Upper lobe of left lung (tissue), 6 donors: ENCODE data around the gene DEFB108B. TPM values are rescaled to one million over a fixed set of nuclear protein-coding genes. Genes with fewer than 3 reads are reported as not detected.
"Not testable (repeated sequence)": the region's sequence is repeated elsewhere in the genome, so short reads cannot be mapped to it uniquely, and the experiment has no call there.

Experiments
- ATAC-seq, 2 donors: fragments of 200-7000 bp; cut with Tn5 transposase; one replicate each; pipeline ENCODE4 v1.9.1; 2022; ENCODE audit warnings: mild to moderate bottlenecking in 2 of 2, moderate library complexity in 2 of 2; ENCODE audit not compliant: low FRiP score in 2 of 2
- DNase-seq, 2 donors: peaks; one replicate each; pipeline ENCODE4 v3.0.0-alpha.2; 2019 to 2020
- H3K27ac ChIP-seq, 4 donors: fragments of 200-600 bp; sonication (generic); one replicate each; pipeline ENCODE4 v1.5.1; 2016 to 2019
- H3K27me3 ChIP-seq, 4 donors: fragments of 200-600 bp; sonication (generic); one replicate each; pipeline ENCODE4 v1.5.1; 2017 to 2019
- H3K36me3 ChIP-seq, 4 donors: fragments of 200-600 bp; sonication (generic); one replicate each; pipeline ENCODE4 v1.5.1; 2016 to 2019
- H3K4me1 ChIP-seq, 4 donors: fragments of 200-600 bp; sonication (generic); one replicate each; pipeline ENCODE4 v1.5.1; 2018 to 2019
- H3K4me3 ChIP-seq, 4 donors: fragments of 200-600 bp; sonication (generic); one replicate each; pipeline ENCODE4 v1.5.1; 2017 to 2019; ENCODE audit warnings: mild to moderate bottlenecking in 2 of 4, moderate library complexity in 1 of 4
- H3K9me3 ChIP-seq, 4 donors: fragments of 200-600 bp; sonication (generic); one replicate each; pipeline ENCODE4 v1.5.1; 2018 to 2019
- POLR2A ChIP-seq, 4 donors: fragments of 450-650 bp; IDR thresholded peaks; one replicate each; pipeline ENCODE4 v1.5.1; 2016 to 2017; ENCODE audit warnings: antibody characterized with exemption in 4 of 4, mild to moderate bottlenecking in 2 of 4
- WGBS, 2 donors: methylation state at CpG; one replicate each; pipeline ENCODE4 v1.1.5; 2017 to 2018; 5-methylcytosine and 5-hydroxymethylcytosine counted together
- total RNA-seq, 6 donors: library from RNA; depleted of rRNA in 4 of 6; stranded (reverse); fragments of >200 nt in 4 of 6; gene quantifications; one replicate each; pipeline versions ENCODE4 v1.1.0 to v1.2.1, GENCODE V29; 2016 to 2021
- TF ChIP-seq, protein P1 (sequence below), 6 experiments: fragments of 450-650 bp in 4 of 6; fragments of 200-600 bp in 2 of 6; sonication (generic) in 2 of 6; IDR thresholded peaks; one replicate each; pipeline ENCODE4 v1.5.1; 2016 to 2019; ENCODE audit warnings: antibody characterized with exemption in 6 of 6
- donor health status: DM: no; HTN: no; CAD: no; lungs with moderate emphysema.
- donor health status: DM: no; HTN: yes; CAD: no; lungs with severe emphysema.

DEFB108B gene
- not detected for total RNA-seq

GRCh38 chr11:71832811-71833210 is at the start of gene DEFB108B:
DEFB108B (plus strand) TSS chr11:71833200; CDS start chr11:71833200, 0 bp downstream.
- not testable (repeated sequence) for H3K27me3 ChIP-seq, H3K4me3 ChIP-seq, H3K4me1 ChIP-seq, H3K27ac ChIP-seq, H3K9me3 ChIP-seq, ATAC-seq, DNase-seq, H3K36me3 ChIP-seq
- 56 to 57% methylated on average over 1 of the region's 1 CpG for whole genome bisulfite sequencing, 2 donors

DNA sequence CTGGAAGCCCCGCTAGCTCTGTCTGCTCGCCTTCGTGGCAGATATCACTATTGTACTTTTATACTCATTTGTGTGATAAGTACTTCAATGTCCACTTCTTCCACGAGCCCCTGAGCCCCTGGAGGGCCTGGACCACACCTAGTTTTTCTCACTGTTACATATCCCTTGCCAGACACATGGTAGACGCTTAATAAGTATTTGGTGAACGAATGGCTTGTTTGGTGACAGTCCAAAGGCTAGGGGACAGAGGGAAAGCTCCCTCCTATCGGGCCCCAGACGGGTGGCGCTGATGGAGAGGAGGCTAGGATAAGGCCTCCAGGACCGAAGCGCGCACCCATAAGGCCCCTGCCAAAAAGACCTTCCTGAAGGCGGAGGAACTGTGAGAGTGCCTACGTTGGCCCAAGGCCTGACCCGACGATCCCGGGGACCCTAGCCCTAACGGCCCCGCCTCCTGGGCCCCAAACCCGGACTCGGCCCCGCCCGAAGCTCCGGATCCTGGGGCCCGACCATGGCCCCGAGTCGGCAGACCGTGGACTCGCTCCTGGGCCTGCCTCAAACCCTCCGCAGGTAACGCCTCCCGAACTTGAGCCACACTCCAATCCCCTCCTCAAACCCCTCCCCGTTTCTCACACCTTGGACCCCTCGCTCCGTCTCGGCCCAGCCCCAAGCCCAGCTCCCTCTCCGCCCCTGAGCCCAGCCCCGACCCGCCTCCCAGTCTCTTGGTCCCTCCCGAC is 46.7 kb upstream of the DEFB108B start:
- not testable (repeated sequence) for H3K9me3 ChIP-seq, DNase-seq, H3K36me3 ChIP-seq, H3K4me1 ChIP-seq, H3K27me3 ChIP-seq, ATAC-seq
- Histone ChIP-seq H3K4me3 (peak overlapping the region; percentile 62 to 84 (median 76)), H3K27ac (peak overlapping the region; percentile 71 to 88 (median 81))
- peak in 2 of 4 donors; percentile 41 to 61 for TF ChIP-seq POLR2A (IDR thresholded peaks at IDR 0.05)
- 9 to 12% methylated on average over 20 to 29 of the region's 40 CpGs for WGBS, 2 donors

DNA sequence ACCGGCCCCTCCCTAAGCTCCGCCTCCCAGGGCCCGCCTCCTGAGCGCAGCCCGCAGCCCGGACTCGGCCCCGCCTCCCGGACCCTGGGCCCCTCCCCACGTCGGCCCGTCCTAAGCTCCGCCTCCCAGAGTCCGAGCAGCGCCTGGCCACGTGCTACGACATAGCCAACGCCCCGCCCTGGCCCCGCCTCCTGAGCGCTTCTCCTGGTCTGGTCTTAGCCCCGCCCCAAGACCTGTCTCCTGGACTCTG is 46.2 kb upstream of the DEFB108B start:
- DNase-seq (peak; percentile 100), ATAC-seq (peak; percentile 100)
- WGBS, 2 donors: 1 to 5% methylated on average over 4 to 15 of the region's 22 CpGs
- not testable (repeated sequence) for H3K27me3 ChIP-seq, H3K9me3 ChIP-seq, H3K36me3 ChIP-seq, H3K4me1 ChIP-seq
- Histone ChIP-seq H3K4me3 (peak overlapping the region; percentile 62 to 84 (median 76)), H3K27ac (peak overlapping the region; percentile 83 to 88 (median 86))

DNA sequence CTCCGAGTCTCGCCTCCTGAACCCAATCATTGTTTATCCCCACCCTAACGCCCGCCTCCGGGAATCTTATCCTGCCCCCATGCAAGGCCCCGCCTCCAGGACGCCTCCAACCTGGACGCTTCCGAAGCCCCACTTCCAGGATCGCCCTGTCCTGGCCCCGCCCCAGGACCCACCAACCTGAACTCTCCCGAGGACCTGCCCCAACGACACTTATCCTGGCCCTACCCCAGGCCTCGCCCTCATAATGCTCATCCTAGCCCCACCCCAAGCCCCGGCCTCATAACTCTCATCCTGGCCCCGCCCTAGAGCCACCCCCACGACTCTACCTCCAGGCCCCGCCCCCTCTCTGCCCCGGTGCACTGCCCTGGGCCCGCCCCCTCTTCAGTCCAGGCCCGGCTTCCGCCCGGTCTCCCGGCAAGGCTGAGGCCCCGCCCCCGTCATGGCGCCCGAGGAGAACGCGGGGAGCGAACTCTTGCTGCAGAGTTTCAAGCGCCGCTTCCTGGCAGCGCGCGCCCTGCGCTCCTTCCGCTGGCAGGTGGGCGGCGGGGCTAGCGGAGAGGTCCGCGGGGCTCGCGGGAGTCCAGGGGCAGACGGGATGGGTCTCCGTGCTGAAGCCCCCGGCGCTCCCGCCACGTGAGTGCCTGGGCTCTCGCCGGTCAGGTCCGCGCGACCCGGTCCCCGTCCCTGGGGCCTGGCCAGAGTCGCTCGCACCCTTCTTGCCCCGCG is 45.7 kb upstream of the DEFB108B start:
- H3K36me3 ChIP-seq: no peaks in the 10 kb centered on the region
- H3K27me3 ChIP-seq: no peaks in the 10 kb centered on the region
- peak; percentile 96 for DNase-seq
- H3K4me1 ChIP-seq: peaks cover 0 to 6% (median 4%) of the 10 kb centered on the region in 4 donors
- peak overlapping the region; percentile 54 to 88 (median 86) for H3K27ac ChIP-seq
- ATAC-seq: peak; percentile 100
- TF ChIP-seq, protein P1, sequence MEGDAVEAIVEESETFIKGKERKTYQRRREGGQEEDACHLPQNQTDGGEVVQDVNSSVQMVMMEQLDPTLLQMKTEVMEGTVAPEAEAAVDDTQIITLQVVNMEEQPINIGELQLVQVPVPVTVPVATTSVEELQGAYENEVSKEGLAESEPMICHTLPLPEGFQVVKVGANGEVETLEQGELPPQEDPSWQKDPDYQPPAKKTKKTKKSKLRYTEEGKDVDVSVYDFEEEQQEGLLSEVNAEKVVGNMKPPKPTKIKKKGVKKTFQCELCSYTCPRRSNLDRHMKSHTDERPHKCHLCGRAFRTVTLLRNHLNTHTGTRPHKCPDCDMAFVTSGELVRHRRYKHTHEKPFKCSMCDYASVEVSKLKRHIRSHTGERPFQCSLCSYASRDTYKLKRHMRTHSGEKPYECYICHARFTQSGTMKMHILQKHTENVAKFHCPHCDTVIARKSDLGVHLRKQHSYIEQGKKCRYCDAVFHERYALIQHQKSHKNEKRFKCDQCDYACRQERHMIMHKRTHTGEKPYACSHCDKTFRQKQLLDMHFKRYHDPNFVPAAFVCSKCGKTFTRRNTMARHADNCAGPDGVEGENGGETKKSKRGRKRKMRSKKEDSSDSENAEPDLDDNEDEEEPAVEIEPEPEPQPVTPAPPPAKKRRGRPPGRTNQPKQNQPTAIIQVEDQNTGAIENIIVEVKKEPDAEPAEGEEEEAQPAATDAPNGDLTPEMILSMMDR (IDR thresholded peaks at IDR 0.05): no peak
- peak in 1 of 4 donors; percentile 49 for TF ChIP-seq POLR2A (IDR thresholded peaks at IDR 0.05)
- 1 to 2% methylated on average over 9 to 16 of the region's 62 CpGs for WGBS, 2 donors
- H3K9me3 ChIP-seq: no peaks in the 10 kb centered on the region
- H3K4me3 ChIP-seq: peak overlapping the region; percentile 62 to 84 (median 79)

- H3K9me3 ChIP-seq, DNase-seq, H3K36me3 ChIP-seq, ATAC-seq, H3K4me1 ChIP-seq, H3K27me3 ChIP-seq: not testable (repeated sequence)
- 3 to 43% methylated on average over 1 to 11 of the region's 19 CpGs for WGBS, 2 donors
- Histone ChIP-seq H3K4me3 (peak overlapping the region; percentile 62 to 84 (median 79)), H3K27ac (peak overlapping the region; percentile 22 to 88 (median 86))
These were observed 45.1 kb upstream of the DEFB108B start for GRCh38 chr11:71787824-71788454.

DNA sequence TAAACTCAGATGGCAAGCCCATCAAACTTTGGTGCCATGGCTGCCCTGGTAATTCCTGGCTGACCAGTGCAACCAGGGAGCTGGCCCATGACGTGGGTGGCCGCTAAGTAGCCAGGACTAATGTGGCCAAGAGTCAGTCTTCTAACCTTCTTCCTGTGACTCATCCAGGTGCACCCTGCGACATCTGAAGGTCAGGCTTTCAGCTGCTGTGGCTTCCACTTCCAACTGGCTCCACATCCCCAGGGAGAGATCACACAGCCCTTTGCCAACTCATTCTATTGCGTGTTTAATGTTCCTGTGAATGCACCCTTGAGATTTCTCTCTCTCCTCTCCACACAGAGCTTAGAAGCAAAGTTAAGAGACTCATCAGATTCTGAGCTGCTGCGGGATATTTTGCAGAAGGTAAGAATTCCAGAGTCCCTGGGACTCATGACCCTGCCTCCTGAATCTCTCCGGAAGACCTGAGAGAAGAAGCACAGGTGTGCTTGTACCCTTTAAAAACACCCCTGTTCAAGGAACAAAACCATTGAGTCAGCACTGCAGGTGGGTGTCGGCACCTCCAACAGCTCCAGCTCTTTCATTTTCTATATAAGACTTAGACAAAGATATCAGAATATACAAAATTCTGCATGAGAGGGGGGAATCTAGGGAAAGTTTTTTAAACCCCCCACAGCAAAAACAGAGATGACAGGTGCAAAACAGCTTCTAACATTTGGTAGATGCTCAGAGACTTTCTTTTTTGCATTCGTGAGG is 43.4 kb upstream of the DEFB108B start:
- H3K4me3 ChIP-seq, ATAC-seq, H3K9me3 ChIP-seq, H3K4me1 ChIP-seq, H3K36me3 ChIP-seq, H3K27me3 ChIP-seq, H3K27ac ChIP-seq, DNase-seq: not testable (repeated sequence)
- 87 to 96% methylated on average over 6 to 8 of the region's 8 CpGs for WGBS, 2 donors

GRCh38 chr11:71791111-71791510 is 41.9 kb upstream of the DEFB108B start:
- H3K27ac ChIP-seq, H3K9me3 ChIP-seq, H3K4me1 ChIP-seq, ATAC-seq, H3K4me3 ChIP-seq, H3K27me3 ChIP-seq, DNase-seq, H3K36me3 ChIP-seq: not testable (repeated sequence)
- 83 to 86% methylated on average over 3 to 7 of the region's 7 CpGs for WGBS, 2 donors
